Upper lobe of left lung (tissue), 4 donors: ENCODE results near the gene RBFOX2.

Source experiments
- POLR2AphosphoS5 ChIP-seq, 2 donors: sonication (generic); formaldehyde crosslinking; IDR thresholded peaks; one replicate each; pipeline ENCODE4 v1.5.1; 2017; ENCODE audit warnings: antibody characterized with exemption in 2 of 2
- TF ChIP-seq, protein P1 (sequence below), 6 experiments: fragments of 450-650 bp in 4 of 6; fragments of 200-600 bp in 2 of 6; sonication (generic) in 2 of 6; IDR thresholded peaks; one replicate each; pipeline ENCODE4 v1.5.1; 2016 to 2019; ENCODE audit warnings: antibody characterized with exemption in 6 of 6

DNA sequence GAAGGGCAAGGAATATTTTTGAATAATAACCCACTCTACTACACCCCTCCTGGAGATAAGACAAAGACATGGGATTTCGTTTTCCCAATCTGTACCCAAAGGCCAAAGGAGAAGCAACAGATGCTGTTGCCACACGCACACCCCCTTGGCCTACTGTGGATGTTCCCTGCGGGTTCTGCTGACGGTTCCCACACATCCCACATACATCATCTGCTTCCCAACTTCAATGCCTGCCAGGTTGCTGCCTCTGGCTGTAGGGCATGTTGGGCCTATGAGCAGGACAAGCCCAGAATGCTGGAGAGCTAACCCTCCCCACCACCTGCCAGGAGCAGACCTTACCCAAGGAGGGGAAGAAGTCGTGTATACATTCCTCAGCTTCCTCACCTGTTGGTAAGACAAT is 13.6 kb upstream of the RBFOX2 start:
- TF ChIP-seq, protein P1, sequence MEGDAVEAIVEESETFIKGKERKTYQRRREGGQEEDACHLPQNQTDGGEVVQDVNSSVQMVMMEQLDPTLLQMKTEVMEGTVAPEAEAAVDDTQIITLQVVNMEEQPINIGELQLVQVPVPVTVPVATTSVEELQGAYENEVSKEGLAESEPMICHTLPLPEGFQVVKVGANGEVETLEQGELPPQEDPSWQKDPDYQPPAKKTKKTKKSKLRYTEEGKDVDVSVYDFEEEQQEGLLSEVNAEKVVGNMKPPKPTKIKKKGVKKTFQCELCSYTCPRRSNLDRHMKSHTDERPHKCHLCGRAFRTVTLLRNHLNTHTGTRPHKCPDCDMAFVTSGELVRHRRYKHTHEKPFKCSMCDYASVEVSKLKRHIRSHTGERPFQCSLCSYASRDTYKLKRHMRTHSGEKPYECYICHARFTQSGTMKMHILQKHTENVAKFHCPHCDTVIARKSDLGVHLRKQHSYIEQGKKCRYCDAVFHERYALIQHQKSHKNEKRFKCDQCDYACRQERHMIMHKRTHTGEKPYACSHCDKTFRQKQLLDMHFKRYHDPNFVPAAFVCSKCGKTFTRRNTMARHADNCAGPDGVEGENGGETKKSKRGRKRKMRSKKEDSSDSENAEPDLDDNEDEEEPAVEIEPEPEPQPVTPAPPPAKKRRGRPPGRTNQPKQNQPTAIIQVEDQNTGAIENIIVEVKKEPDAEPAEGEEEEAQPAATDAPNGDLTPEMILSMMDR (IDR thresholded peaks at IDR 0.05): no peak
- no peak for TF ChIP-seq POLR2AphosphoS5 (IDR thresholded peaks at IDR 0.05)
